Heart left ventricle (tissue), 16 donors: ENCODE data around the gene PLK3. TPM values are rescaled to one million over a fixed set of nuclear protein-coding genes. Genes with fewer than 3 reads are reported as not detected.
A peak's percentile ranks its signal among the peaks of the same experiment; 100 is the strongest.
"Not testable (repeated sequence)": the region's sequence is repeated elsewhere in the genome, so short reads cannot be mapped to it uniquely, and the experiment has no call there.

ENCODE experiments used
- ATAC-seq, 4 donors: fragments of 200-7000 bp; cut with Tn5 transposase; one replicate each; pipeline ENCODE4 v1.9.1; 2020 to 2022; ENCODE audit warnings: moderate library complexity in 4 of 4, mild to moderate bottlenecking in 3 of 4, moderate number of reproducible peaks in 1 of 4
- DNase-seq, 5 donors: peaks; one replicate each; pipeline ENCODE4 v3.0.0-alpha.2; 2020
- H3K27ac ChIP-seq, 12 donors: fragments of 200-600 bp; sonication (generic) in 4 of 12; one replicate each; pipeline versions ENCODE4 v1.5.0 to v1.8.0; 2016 to 2022; ENCODE audit warnings: mild to moderate bottlenecking in 2 of 12
- H3K27me3 ChIP-seq, 9 donors: fragments of 200-600 bp; sonication (generic) in 2 of 9; one replicate each; pipeline versions ENCODE4 v1.5.1 to v1.8.0; 2016 to 2022; ENCODE audit warnings: mild to moderate bottlenecking in 3 of 9
- H3K36me3 ChIP-seq, 9 donors: fragments of 200-600 bp; sonication (generic) in 2 of 9; one replicate each; pipeline versions ENCODE4 v1.5.0 to v1.8.0; 2018 to 2022; ENCODE audit warnings: mild to moderate bottlenecking in 2 of 9
- H3K4me1 ChIP-seq, 12 donors: fragments of 200-600 bp; sonication (generic) in 4 of 12; one replicate each; pipeline versions ENCODE4 v1.5.0 to v1.8.0; 2016 to 2022; ENCODE audit warnings: mild to moderate bottlenecking in 3 of 12
- H3K4me3 ChIP-seq, 12 donors: fragments of 200-600 bp; sonication (generic) in 4 of 12; one replicate each; pipeline versions ENCODE4 v1.5.0 to v1.8.0; 2017 to 2022; ENCODE audit warnings: mild to moderate bottlenecking in 9 of 12, moderate library complexity in 4 of 12
- H3K9me3 ChIP-seq, 12 donors: fragments of 200-600 bp; sonication (generic) in 4 of 12; one replicate each; pipeline versions ENCODE4 v1.5.0 to v1.8.0; 2016 to 2022; ENCODE audit warnings: mild to moderate bottlenecking in 1 of 12
- POLR2A ChIP-seq, 2 donors: fragments of 450-650 bp; IDR thresholded peaks; one replicate each; pipeline ENCODE4 v1.6.1; 2017; ENCODE audit warnings: antibody characterized with exemption in 2 of 2, mild to moderate bottlenecking in 2 of 2, moderate library complexity in 2 of 2
- WGBS, 4 donors: extraction: QIAGEN DNeasy Blood & Tissue Kit in 2 of 4; methylation state at CpG; one replicate each; pipeline versions ENCODE4 v1.1.5 to v1.1.7; 2013 to 2018; 5-methylcytosine and 5-hydroxymethylcytosine counted together
- intact Hi-C, 10 donors: fragments of 100-400 bp; cut with DNase I; formaldehyde crosslinking; loops; one replicate each; pipeline versions ENCODE4 v1.11.1 to v1.14.2; 2022
- polyA plus RNA-seq, 2 donors: library from polyadenylated mRNA; stranded (reverse); fragments of 200-250 nt; gene quantifications; one replicate each; pipeline ENCODE4 v1.2.3, GENCODE V29; 2013
- total RNA-seq, 9 donors: library from RNA; depleted of rRNA in 2 of 9; stranded (reverse); fragments of >200 nt in 2 of 9; fragmentation: NEBNext Ultra II Directional in 3 of 9; extraction: Animal tissue kit (Norgen Biotek cat#: 25700) in 3 of 9; gene quantifications; one replicate each; pipeline versions ENCODE4 v1.1.0 to v1.2.4, GENCODE V29; 2016 to 2023
- TF ChIP-seq, protein P1 (sequence below), 12 donors: fragments of 200-600 bp; sonication (generic) in 4 of 12; IDR thresholded peaks; one replicate each; pipeline versions ENCODE4 v1.5.0 to v1.8.0; 2018 to 2022; ENCODE audit warnings: antibody characterized with exemption in 12 of 12, mild to moderate bottlenecking in 5 of 12
- donor health status: ischemic (EF 13 %, LVEDD 7.1; RV severe dilation, severe dysfunction).
- donor health status: healthy with polysubstance abuse.
- donor health status: DM: no; HTN: yes; CAD: no.
- donor health status: DM: no; HTN: no; CAD: no.
- donor health status: ischemic (EF 25% LVEDD 6.9; RV normal size, moderate dysfunction).
- donor health status: ischemic (EF 25% LVEDD 5.7; RV mildly dilated, moderate dysfunction).
- donor health status: healthy.
- donor health status: DM: yes; HTN: yes; CAD: no.
- donor health status: ischemic (EF 35%, LVEDD 5.7; RV mildly dilated, moderate dysfunction).
- donor health status: nonischemic (EF 11% LVEDD 7.7; RV severe dilation, severe dysfunction).
- donor health status: DM: yes; HTN: yes; CAD: no.
- donor health status: PGD.
- donor health status: ischemic (EF 29% LVEDD 5.4; RV normal size, mild dysfunction).
- donor health status: nonischemic (EF 23%, LVEDD 6.1; RV moderate dilation, normal function).

PLK3 gene
- total and polyA plus RNA-seq, 11 donors, result 4.5 to 17.9 (median 6.6) TPM

DNA sequence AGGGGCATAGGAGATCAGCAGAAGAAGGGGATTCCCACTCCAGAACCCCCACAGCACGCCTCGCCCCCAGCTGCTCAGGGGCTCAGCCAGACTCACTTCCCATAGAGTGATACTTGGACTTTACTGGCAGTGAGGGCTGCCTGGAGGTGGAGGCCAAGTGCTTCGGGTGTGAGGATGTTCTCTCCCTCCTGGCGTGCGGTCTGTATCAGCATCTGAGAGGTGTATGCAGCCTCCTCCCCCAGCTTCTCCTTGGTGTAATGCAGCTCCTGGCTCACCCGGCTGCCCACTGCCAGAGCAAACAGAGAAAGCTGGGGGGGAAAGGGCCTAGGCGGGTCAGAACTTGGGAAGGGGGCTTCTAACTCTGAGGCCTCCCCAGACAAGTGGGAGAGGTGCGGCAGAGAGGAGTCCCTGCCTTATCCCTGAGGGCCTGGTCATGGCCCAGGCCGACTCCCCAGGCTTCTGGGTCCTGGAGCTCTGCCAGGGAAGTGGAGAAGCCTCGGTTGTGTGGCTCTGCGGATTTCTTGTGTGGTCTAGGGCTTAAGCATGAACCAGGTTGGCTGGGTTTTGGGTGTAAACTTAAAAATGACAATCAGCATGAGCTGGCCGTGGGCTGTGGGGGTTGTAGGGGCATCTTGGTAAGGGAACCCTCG, 32.0 kb downstream of the PLK3 start:
- Histone ChIP-seq H3K27ac (no peak overlapping the region), H3K36me3 (no peaks in the 10 kb centered on the region), H3K4me1 (peaks cover 0 to 23% (median 3%) of the 10 kb centered on the region in 12 donors), H3K4me3 (no peak overlapping the region), H3K9me3 (no peaks in the 10 kb centered on the region), H3K27me3 (no peaks in the 10 kb centered on the region)
- WGBS, 4 donors, result 76 to 80% (median 79%) methylated on average over 13 of the region's 13 CpGs
- TF ChIP-seq, protein P1, sequence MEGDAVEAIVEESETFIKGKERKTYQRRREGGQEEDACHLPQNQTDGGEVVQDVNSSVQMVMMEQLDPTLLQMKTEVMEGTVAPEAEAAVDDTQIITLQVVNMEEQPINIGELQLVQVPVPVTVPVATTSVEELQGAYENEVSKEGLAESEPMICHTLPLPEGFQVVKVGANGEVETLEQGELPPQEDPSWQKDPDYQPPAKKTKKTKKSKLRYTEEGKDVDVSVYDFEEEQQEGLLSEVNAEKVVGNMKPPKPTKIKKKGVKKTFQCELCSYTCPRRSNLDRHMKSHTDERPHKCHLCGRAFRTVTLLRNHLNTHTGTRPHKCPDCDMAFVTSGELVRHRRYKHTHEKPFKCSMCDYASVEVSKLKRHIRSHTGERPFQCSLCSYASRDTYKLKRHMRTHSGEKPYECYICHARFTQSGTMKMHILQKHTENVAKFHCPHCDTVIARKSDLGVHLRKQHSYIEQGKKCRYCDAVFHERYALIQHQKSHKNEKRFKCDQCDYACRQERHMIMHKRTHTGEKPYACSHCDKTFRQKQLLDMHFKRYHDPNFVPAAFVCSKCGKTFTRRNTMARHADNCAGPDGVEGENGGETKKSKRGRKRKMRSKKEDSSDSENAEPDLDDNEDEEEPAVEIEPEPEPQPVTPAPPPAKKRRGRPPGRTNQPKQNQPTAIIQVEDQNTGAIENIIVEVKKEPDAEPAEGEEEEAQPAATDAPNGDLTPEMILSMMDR (IDR thresholded peaks at IDR 0.05), result no peak
- TF ChIP-seq POLR2A (IDR thresholded peaks at IDR 0.05), result no peak
- ATAC-seq, result no peak
- DNase-seq, result no peak
- intact Hi-C loops, result loop anchor here in 4 of 10 donors (5.0 to 10.0 kb wide), 5 partner anchors 35 to 180 kb away; partner anchors contain the start of genes BEST4 (in 1 of the 4), EIF2B3 (in 1 of the 4), HECTD3 (in 1 of the 4) and UROD (in 1 of the 4)

DNA sequence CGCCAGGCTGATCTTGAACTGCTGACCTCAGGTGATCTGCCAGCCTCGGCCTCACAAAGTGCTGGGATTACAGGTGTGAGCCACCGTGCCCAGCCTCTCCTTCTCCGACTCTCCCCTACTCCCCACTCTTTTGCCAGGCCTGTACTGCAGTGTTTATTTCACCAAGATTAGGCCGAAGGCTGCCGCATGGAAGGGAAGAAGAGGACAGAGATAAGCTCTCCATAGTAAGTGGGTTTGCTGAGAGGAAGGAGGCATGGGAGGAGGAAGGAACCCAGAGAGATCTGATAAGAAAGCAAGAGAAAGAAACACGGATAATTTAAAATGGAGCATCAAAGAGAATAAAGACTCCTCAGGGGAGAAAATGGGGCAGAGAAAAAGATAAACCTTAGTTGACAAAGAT, 34.2 kb downstream of the PLK3 start:
- Histone ChIP-seq H3K27me3 (no peaks in the 10 kb centered on the region), H3K9me3 (no peaks in the 10 kb centered on the region), H3K4me1 (peaks cover 0 to 20% (median 3%) of the 10 kb centered on the region in 12 donors), H3K36me3 (no peaks in the 10 kb centered on the region), H3K4me3 (no peak overlapping the region), H3K27ac (no peak overlapping the region)
- intact Hi-C loops, result loop anchor here in 5 of 10 donors (2.0 to 10.0 kb wide), 6 partner anchors 37 to 466 kb away; partner anchors contain the start of genes BEST4 (in 1 of the 5), EIF2B3 (in 1 of the 5), HECTD3 (in 1 of the 5) and UROD (in 1 of the 5)
- no peak for DNase-seq
- 63 to 69% (median 67%) methylated on average over 7 of the region's 7 CpGs for WGBS, 4 donors
- TF ChIP-seq POLR2A (IDR thresholded peaks at IDR 0.05), result no peak
- TF ChIP-seq, protein P1 (IDR thresholded peaks at IDR 0.05), result no peak
- ATAC-seq, result no peak

DNA sequence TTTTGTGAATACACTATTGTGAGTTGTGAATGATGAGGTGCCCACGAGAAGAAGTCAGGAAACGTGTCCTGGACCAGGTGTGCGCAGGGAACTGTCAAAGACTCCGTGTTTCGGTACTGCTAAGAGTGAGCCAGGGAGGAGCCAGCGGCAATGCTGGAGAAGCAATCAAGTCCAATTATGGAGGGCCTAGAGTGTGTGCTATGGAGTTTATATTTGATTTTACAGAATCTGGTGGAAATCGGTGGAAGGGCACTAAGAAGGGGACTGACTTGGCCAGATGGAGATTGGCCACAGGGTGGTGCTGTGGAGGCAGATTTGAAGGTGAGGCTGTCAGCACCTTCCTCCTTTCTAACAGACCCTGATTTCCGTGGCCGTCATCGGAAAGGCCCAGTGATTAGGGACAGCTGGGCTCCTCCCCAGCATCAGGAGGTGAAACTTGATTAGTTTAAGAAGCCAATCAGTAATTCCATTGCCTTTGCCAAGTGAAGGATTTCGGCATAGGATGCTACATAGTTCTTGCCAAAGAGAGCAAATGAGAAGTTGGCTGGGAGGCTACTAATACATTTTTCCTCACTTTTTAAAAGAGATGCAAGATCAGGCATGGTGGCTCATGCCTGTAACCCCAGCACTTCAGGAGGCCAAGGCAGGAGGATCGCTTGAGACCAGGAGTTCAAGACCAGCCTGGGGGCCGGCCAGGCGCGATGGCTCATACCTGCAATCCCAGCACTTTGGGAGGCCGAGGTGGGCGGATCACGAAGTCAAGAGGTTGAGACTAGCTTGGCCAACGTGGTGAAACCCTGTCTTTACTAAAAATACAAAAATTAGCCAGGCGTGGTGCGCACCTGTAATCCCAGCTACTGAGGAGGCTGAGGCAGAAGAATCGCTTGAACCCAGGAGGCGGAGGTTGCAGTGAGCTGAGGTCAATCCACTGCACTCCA, 35.8 kb downstream of the PLK3 start:
- intact Hi-C loops, result loop anchor here in 9 of 10 donors (1.0 to 10.0 kb wide), 13 partner anchors 39 to 466 kb away; partner anchors contain the start of genes HECTD3 (in 4 of the 9), EIF2B3 (in 2 of the 9), UROD (in 2 of the 9) and BEST4 (in 1 of the 9)
- ATAC-seq (peak; percentile 65 to 89 (median 87)), DNase-seq (peak; percentile 82 to 89 (median 86))
- no peaks in the 10 kb centered on the region for H3K27me3 ChIP-seq
- TF ChIP-seq, protein P1 (IDR thresholded peaks at IDR 0.05), result peak; percentile 78 to 93 (median 86)
- no peak for TF ChIP-seq POLR2A (IDR thresholded peaks at IDR 0.05)
- H3K4me3 ChIP-seq, result no peak overlapping the region
- peaks cover 0 to 14% (median 3%) of the 10 kb centered on the region in 12 donors for H3K4me1 ChIP-seq
- H3K27ac ChIP-seq, result no peak overlapping the region
- WGBS, 4 donors, result 65 to 69% (median 66%) methylated on average over 23 of the region's 23 CpGs
- H3K9me3 ChIP-seq, result no peaks in the 10 kb centered on the region
- no peaks in the 10 kb centered on the region for H3K36me3 ChIP-seq

DNA sequence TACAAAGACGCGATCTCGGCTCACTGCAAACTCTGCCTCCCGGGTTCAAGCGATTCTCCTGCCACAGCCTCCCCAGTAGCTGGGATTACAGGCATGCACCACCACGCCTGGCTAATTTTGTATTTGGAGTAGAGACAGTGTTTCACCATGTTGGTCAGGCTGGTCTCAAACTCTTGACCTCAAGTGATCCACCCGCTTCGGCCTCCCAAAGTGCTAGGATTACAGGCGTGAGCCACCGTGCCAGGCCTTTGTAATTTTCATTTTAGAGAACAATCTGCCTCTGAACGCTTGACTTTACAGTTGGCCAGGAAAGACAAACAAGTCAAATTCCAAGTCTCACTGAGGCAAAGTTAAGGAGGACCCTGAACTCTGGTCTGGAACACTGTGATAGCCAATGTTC, 38.1 kb downstream of the PLK3 start:
- not testable (repeated sequence) for H3K9me3 ChIP-seq, ATAC-seq, H3K27ac ChIP-seq, H3K36me3 ChIP-seq, H3K27me3 ChIP-seq, DNase-seq, H3K4me3 ChIP-seq
- H3K4me1 ChIP-seq, result peaks cover 0 to 22% (median 8%) of the 10 kb centered on the region in 12 donors
- intact Hi-C loops, result loop anchor here in 9 of 10 donors (5.0 to 10.0 kb wide), 10 partner anchors 41 to 464 kb away; partner anchors contain the start of genes EIF2B3 (in 2 of the 9), HECTD3 (in 2 of the 9), UROD (in 2 of the 9) and BEST4 (in 1 of the 9)
- WGBS, 4 donors, result 94 to 97% (median 96%) methylated on average over 11 of the region's 11 CpGs
